Activated T-cell treated with anti-CD3 and anti-CD28 coated beads, Interleukin-2, amount 50 U/mL, for 1 hour (primary cell): ENCODE measurements around the gene AK5.

ENCODE experiments used
- DNase-seq: peaks from one replicate; pipeline ENCODE4 v3.0.0-alpha.2; 2020

AK5 gene

GRCh38 chr1:77356136-77356535, 74.3 kb downstream of the AK5 start:
- no peak for DNase-seq

GRCh38 chr1:77360256-77360655, 78.4 kb downstream of the AK5 start:
- no peak for DNase-seq

- no peak for DNase-seq
Measured at GRCh38 chr1:77361621-77362020, 79.8 kb downstream of the AK5 start.

- no peak for DNase-seq
Measured at GRCh38 chr1:77370161-77370560, 88.3 kb downstream of the AK5 start.

- no peak for DNase-seq
Measured at GRCh38 chr1:77370583-77371306, 88.9 kb downstream of the AK5 start.

GRCh38 chr1:77371396-77371795, 89.6 kb downstream of the AK5 start:
- DNase-seq: no peak

- DNase-seq: no peak
Measured at GRCh38 chr1:77373702-77374101, 91.9 kb downstream of the AK5 start.

- no peak for DNase-seq
Measured at GRCh38 chr1:77375541-77375940, 93.7 kb downstream of the AK5 start.

- no peak for DNase-seq
Measured at GRCh38 chr1:77375990-77376389, 94.2 kb downstream of the AK5 start.

GRCh38 chr1:77378723-77379535, 97.1 kb downstream of the AK5 start:
- no peak for DNase-seq

GRCh38 chr1:77382366-77382765, 100.5 kb downstream of the AK5 start:
- DNase-seq: no peak

GRCh38 chr1:77383236-77383635, 101.4 kb downstream of the AK5 start:
- DNase-seq: no peak

GRCh38 chr1:77385551-77385950, 103.7 kb downstream of the AK5 start:
- no peak for DNase-seq

- DNase-seq: no peak
Measured at GRCh38 chr1:77386276-77386675, 104.5 kb downstream of the AK5 start.

- no peak for DNase-seq
Measured at GRCh38 chr1:77387553-77387952, 105.7 kb downstream of the AK5 start.

- DNase-seq: no peak
Measured at GRCh38 chr1:77388661-77389060, 106.8 kb downstream of the AK5 start.

- no peak for DNase-seq
Measured at GRCh38 chr1:77392486-77392885, 110.7 kb downstream of the AK5 start.

GRCh38 chr1:77394166-77394565, 112.3 kb downstream of the AK5 start:
- no peak for DNase-seq

- no peak for DNase-seq
Measured at GRCh38 chr1:77395051-77395450, 113.2 kb downstream of the AK5 start.

- no peak for DNase-seq
Measured at GRCh38 chr1:77398152-77398551, 116.3 kb downstream of the AK5 start.

GRCh38 chr1:77399250-77400086, 117.6 kb downstream of the AK5 start:
- DNase-seq: no peak

GRCh38 chr1:77400781-77401180, 119.0 kb downstream of the AK5 start:
- DNase-seq: no peak

GRCh38 chr1:77401384-77401783, 119.6 kb downstream of the AK5 start:
- no peak for DNase-seq

- DNase-seq: no peak
Measured at GRCh38 chr1:77405186-77405585, 123.4 kb downstream of the AK5 start.
